ENCODE measurements around the gene LTBR.

LTBR gene

GRCh38 chr12:6384499-6385436 is 806 bp downstream of the LTBR start:
- no peak for DNase-seq

GRCh38 chr12:6386038-6386437 is 2.1 kb downstream of the LTBR start:
- DNase-seq, result no peak

- no peak for DNase-seq
Measured at GRCh38 chr12:6386491-6386890, 2.5 kb downstream of the LTBR start.

- no peak for DNase-seq
Measured at GRCh38 chr12:6387541-6387940, 3.6 kb downstream of the LTBR start.

- no peak for DNase-seq
Measured at GRCh38 chr12:6390084-6390799, 6.3 kb downstream of the LTBR start.

GRCh38 chr12:6391013-6391412 is 7.1 kb downstream of the LTBR start:
- no peak for DNase-seq

GRCh38 chr12:6392504-6392903 is 8.5 kb downstream of the LTBR start:
- no peak for DNase-seq

- DNase-seq, result no peak
Measured at GRCh38 chr12:6393109-6393508, 9.1 kb downstream of the LTBR start.

GRCh38 chr12:6394398-6394797 is 10.4 kb downstream of the LTBR start:
- no peak for DNase-seq

- no peak for DNase-seq
Measured at GRCh38 chr12:6396031-6396430, 12.1 kb downstream of the LTBR start.

GRCh38 chr12:6399884-6400644 is 16.1 kb downstream of the LTBR start:
- DNase-seq, result no peak

GRCh38 chr12:6404390-6404789 is 20.4 kb downstream of the LTBR start:
- no peak for DNase-seq

- DNase-seq, result no peak
Measured at GRCh38 chr12:6405963-6406362, 22.0 kb downstream of the LTBR start.

- DNase-seq, result no peak
Measured at GRCh38 chr12:6407236-6407954, 23.4 kb downstream of the LTBR start.

GRCh38 chr12:6416596-6416995 is 32.6 kb downstream of the LTBR start:
- DNase-seq, result no peak

- DNase-seq, result no peak
Measured at GRCh38 chr12:6418796-6419195, 34.8 kb downstream of the LTBR start.

GRCh38 chr12:6420364-6420763 is 36.4 kb downstream of the LTBR start:
- DNase-seq, result no peak

GRCh38 chr12:6423267-6424007 is 39.5 kb downstream of the LTBR start:
- peak; percentile 82 to 83 for DNase-seq

GRCh38 chr12:6424008-6424347 is 40.0 kb downstream of the LTBR start:
- DNase-seq, result no peak

- DNase-seq, result no peak
Measured at GRCh38 chr12:6424866-6425265, 40.9 kb downstream of the LTBR start.

GRCh38 chr12:6425590-6426531 is 41.9 kb downstream of the LTBR start:
- peak; percentile 62 to 68 for DNase-seq

All from activated T-cell treated with anti-CD3 and anti-CD28 coated beads, Interleukin-2, amount 50 U/mL, for 48 hours (primary cell).